ENCODE results near the gene NOC2L. TPM values are rescaled to one million over a fixed set of nuclear protein-coding genes. Genes with fewer than 3 reads are reported as not detected.

NOC2L gene
- total RNA-seq, 3 donors from 2014 or later (not counting 1 experiment from before 2014, with no cell fraction given) = 61.4 to 66.0 (median 61.8) TPM

- TF ChIP-seq, protein P1, sequence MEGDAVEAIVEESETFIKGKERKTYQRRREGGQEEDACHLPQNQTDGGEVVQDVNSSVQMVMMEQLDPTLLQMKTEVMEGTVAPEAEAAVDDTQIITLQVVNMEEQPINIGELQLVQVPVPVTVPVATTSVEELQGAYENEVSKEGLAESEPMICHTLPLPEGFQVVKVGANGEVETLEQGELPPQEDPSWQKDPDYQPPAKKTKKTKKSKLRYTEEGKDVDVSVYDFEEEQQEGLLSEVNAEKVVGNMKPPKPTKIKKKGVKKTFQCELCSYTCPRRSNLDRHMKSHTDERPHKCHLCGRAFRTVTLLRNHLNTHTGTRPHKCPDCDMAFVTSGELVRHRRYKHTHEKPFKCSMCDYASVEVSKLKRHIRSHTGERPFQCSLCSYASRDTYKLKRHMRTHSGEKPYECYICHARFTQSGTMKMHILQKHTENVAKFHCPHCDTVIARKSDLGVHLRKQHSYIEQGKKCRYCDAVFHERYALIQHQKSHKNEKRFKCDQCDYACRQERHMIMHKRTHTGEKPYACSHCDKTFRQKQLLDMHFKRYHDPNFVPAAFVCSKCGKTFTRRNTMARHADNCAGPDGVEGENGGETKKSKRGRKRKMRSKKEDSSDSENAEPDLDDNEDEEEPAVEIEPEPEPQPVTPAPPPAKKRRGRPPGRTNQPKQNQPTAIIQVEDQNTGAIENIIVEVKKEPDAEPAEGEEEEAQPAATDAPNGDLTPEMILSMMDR (IDR thresholded peaks at IDR 0.05) = no peak
- H3K27me3 Mint-ChIP-seq (ENCODE audit: low read depth in 2 of 2) = peaks cover 0 to 17% of the 10 kb centered on the region in 2 donors
- peaks cover 0 to 8% of the 10 kb centered on the region in 2 donors for H3K4me1 Mint-ChIP-seq
- Histone ChIP-seq H3K27ac (ENCODE audit: low read length) (no peak overlapping the region), H3K27me3 (ENCODE audit: control insufficient read depth, insufficient read depth, low read length) (peaks cover 13% of the 10 kb centered on the region), H3K9me3 (ENCODE audit: control insufficient read depth, insufficient read depth, low read length) (no peaks in the 10 kb centered on the region), H3K4me1 (ENCODE audit: control insufficient read depth, insufficient read depth, low read length) (peaks cover 12% of the 10 kb centered on the region), H3K4me3 (ENCODE audit: low read length) (no peak overlapping the region), H3K36me3 (ENCODE audit: control insufficient read depth, insufficient read depth, low read length) (no peaks in the 10 kb centered on the region)
- intact Hi-C loops (cut with micrococcal nuclease) = no loop called here
- no peak overlapping the region for H3K4me3 Mint-ChIP-seq
- H3K36me3 Mint-ChIP-seq = no peaks in the 10 kb centered on the region
- no peak overlapping the region for H3K27ac Mint-ChIP-seq
- ATAC-seq (no peak), DNase-seq (no peak)
- 91% methylated on average over 11 of the region's 11 CpGs for WGBS (ENCODE audit: insufficient coverage)
- H3K9me3 Mint-ChIP-seq = no peaks in the 10 kb centered on the region
Measured at GRCh38 chr1:974293-974640, 15.2 kb upstream of the NOC2L start.

DNA sequence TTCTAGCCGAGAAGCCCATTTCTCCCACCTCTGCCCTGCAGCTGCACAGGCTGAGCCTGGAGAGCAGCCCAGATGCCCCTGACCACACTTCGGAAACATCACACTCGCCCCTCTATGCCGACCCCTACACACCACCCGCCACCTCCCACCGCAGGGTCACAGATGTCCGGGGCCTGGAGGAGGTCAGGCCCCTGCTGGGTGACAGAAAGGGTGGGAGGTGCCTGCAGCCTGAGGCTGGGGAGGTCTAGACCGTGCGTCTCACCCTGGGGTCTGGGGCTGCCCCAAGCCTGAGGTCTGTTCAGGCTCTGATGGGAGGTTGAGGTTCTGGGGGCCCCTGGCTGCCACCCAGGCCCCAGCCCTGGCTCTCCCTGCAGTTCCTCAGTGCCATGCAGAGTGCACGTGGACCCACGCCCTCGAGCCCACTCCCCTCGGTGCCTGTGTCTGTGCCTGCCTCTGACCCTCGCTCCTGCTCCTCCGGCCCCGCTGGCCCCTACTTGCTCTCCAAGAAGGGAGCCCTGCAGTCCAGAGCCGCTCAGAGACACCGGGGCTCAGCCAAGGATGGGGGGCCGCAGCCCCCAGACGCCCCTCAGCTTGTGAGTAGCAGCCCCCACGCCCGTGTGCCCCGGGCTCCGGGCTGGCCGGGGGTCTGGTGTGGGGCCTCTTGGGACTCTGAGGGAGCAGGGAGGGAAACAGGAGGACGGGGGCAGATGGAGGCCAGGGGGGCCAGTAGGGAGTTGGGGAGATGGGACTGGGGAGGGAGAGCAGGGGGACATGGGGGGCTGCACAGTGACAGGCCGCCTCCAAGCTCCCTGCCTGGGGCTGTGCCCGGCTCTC, 14.6 kb upstream of the NOC2L start:
- intact Hi-C loops (cut with micrococcal nuclease) = no loop called here
- H3K9me3 ChIP-seq (ENCODE audit: control insufficient read depth, insufficient read depth, low read length) = no peaks in the 10 kb centered on the region
- Mint-ChIP-seq H3K4me3 (no peak overlapping the region), H3K9me3 (no peaks in the 10 kb centered on the region), H3K4me1 (peaks cover 0 to 8% of the 10 kb centered on the region in 2 donors), H3K36me3 (no peaks in the 10 kb centered on the region), H3K27ac (no peak overlapping the region), H3K27me3 (ENCODE audit: low read depth in 2 of 2) (peaks cover 0 to 19% of the 10 kb centered on the region in 2 donors)
- DNase-seq = no peak
- peaks cover 13% of the 10 kb centered on the region for H3K27me3 ChIP-seq (ENCODE audit: control insufficient read depth, insufficient read depth, low read length)
- no peak overlapping the region for H3K27ac ChIP-seq (ENCODE audit: low read length)
- WGBS (ENCODE audit: insufficient coverage) = 92% methylated on average over 28 of the region's 28 CpGs
- H3K36me3 ChIP-seq (ENCODE audit: control insufficient read depth, insufficient read depth, low read length) = no peaks in the 10 kb centered on the region
- no peak overlapping the region for H3K4me3 ChIP-seq (ENCODE audit: low read length)
- TF ChIP-seq, protein P1 (IDR thresholded peaks at IDR 0.05) = no peak
- H3K4me1 ChIP-seq (ENCODE audit: control insufficient read depth, insufficient read depth, low read length) = peaks cover 12% of the 10 kb centered on the region
- no peak for ATAC-seq

DNA sequence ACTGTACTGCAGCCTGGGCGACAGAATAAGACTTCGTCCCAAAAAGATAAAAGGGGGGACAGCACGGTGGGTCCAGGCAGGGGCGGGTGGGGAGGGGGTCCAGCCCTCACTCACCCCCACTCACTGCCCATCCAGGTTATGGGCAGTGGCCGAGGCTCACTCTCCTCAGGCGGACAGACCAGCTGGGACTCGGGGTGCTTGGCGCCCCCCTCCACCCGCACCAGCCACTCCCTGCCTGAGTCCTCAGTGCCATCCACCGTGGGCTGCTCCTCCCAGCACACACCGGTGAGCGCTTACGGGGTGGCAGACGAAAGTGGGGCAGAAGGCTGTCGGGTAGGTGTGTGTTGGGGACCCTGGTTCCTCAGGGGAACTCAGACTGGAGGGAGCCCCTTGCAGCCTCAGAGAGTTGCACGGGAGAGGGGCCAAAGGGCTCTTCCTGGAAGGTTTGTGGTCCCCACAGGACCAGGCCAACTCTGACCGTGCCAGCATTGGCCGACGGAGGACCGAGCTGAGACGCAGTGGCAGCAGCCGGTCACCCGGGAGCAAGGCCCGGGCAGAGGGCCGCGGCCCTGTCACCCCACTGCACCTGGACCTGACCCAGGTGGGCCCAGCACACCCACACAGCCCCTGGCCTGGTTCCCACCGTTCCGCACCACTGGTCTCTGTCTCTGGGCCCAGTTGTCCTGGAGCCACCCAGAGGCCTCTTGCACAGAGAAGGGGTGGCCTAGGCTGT, 13.8 kb upstream of the NOC2L start:
- peaks cover 0 to 8% of the 10 kb centered on the region in 2 donors for H3K4me1 Mint-ChIP-seq
- no peaks in the 10 kb centered on the region for H3K9me3 Mint-ChIP-seq
- H3K9me3 ChIP-seq (ENCODE audit: control insufficient read depth, insufficient read depth, low read length) = no peaks in the 10 kb centered on the region
- H3K27me3 Mint-ChIP-seq (ENCODE audit: low read depth in 2 of 2) = peaks cover 0 to 20% of the 10 kb centered on the region in 2 donors
- no peaks in the 10 kb centered on the region for H3K36me3 Mint-ChIP-seq
- DNase-seq (no peak), ATAC-seq (no peak)
- H3K4me1 ChIP-seq (ENCODE audit: control insufficient read depth, insufficient read depth, low read length) = peaks cover 12% of the 10 kb centered on the region
- WGBS (ENCODE audit: insufficient coverage) = 91% methylated on average over 28 of the region's 28 CpGs
- H3K27ac ChIP-seq (ENCODE audit: low read length) = no peak overlapping the region
- H3K27ac Mint-ChIP-seq = no peak overlapping the region
- no peaks in the 10 kb centered on the region for H3K36me3 ChIP-seq (ENCODE audit: control insufficient read depth, insufficient read depth, low read length)
- TF ChIP-seq, protein P1 (IDR thresholded peaks at IDR 0.05) = no peak
- no peak overlapping the region for H3K4me3 ChIP-seq (ENCODE audit: low read length)
- peaks cover 13% of the 10 kb centered on the region for H3K27me3 ChIP-seq (ENCODE audit: control insufficient read depth, insufficient read depth, low read length)
- no peak overlapping the region for H3K4me3 Mint-ChIP-seq
- intact Hi-C loops (cut with micrococcal nuclease) = no loop called here
